GM21515 (cell line): ENCODE data around the gene LARP1.
"Not testable (repeated sequence)": the region's sequence is repeated elsewhere in the genome, so short reads cannot be mapped to it uniquely, and the experiment has no call there.

Experiments used
- ATAC-seq: cut with Tn5 transposase; IDR thresholded peaks from one replicate; pipeline ENCODE4 v1.9.1; 2021; ENCODE audit not compliant: unreplicated experiment

LARP1 gene

DNA sequence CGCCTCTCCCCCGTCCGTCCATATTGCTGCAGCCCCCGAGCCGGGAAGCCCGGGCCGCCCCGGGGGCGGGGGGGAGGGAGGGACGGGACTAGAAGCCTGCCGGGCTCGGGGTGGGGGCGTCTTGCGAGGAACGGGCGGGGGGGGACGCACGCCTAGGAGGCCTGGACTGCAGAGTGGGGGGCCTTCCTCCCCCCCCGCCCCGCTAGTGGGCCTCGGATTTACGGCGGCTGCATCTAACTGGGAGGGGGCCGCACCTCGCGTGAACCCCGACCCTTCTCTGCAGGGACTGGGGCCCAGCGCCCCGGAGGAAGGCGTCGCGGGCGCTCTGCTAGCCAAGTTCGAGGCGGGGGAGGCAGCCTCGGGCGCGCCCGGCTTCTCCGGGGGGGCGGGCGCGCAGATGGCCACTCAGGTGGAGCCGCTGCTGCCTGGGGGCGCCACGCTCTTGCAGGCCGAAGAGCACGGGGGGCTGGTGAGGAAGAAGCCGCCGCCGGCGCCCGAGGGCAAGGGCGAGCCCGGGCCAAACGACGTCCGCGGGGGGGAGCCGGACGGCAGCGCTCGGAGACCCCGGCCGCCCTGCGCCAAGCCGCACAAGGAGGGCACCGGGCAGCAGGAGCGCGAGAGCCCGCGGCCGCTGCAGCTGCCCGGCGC, at the start of gene LARP1:
Gene LARP1 (plus strand): TSS at position 17 of the 648 bp plus-strand sequence. CDS start 381 bp downstream, at position 398.
- ATAC-seq: peak; percentile 3

DNA sequence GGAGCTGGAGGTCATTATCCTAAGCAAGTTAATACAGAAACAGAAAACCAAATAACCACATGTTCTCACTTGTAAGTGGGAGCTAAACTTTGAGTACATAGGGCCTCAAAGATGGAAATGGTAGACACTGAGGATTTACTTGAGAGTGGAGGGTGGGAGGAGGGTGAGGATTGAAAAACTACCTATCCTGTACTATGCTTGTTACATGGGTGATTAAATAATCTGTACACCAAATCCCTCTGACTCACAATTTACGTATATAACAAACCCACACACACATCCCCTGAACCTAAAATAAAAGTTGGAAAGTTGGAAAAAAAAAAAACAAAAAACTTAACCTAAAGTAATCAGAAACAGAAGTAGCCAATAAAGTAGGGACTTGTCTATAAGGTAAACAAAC, 48.8 kb upstream of the LARP1 start:
- ATAC-seq: no peak

DNA sequence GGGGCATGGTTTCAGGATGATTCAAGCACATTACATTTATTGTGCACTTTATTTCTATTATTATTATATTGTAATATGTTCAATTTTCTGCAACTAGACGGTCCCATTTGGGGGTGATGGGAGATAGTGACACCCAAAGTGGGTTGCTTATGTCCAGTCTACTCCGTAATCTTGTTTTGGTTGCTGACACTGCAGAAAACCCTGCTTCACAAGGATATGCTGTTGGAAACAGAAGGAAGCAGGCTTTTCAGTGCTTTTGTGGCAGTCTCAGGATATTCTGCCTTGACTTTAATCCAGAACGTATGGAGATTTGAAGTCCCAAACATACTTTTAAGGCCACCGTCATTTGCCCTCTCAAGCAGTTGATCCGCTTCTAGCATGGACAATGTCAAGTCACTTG, 47.5 kb upstream of the LARP1 start:
- ATAC-seq: no peak

DNA sequence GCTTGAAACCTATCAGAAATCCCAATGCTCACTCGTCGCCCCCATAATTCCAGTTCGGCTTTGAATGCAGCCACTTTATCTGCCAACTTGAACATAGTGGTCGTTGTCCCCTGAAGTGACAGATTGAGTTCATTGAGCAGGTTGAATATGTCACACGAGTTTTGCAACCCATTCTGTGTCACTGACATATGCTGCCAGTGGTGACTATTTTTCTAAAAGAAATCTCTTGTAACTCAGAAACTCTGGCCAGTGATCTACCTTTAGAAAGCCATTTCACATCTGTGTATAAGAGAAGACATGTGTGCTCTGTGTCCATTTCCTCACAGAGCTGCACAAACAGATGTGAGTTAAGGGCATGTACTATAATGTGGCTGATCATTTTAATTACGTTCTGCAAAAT, 47.0 kb upstream of the LARP1 start:
- no peak for ATAC-seq

DNA sequence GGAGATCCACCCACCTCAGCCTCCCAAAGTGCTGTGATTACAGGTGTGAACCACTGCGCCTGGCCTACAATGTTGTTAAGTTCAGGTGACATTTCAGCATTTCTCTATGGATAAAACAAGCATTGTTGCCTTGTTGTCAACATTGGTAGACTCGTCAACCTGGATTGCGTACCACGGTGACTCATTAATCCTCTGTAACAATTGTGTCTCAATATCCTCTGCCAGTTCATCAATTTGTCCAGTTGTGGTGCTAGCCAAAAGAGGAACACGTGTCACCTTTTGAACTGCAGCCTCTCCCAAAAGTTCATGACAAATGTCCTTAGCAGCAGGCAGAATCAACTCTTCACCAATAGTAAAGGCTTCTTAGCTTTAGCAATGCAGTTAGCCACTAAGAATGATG, 46.3 kb upstream of the LARP1 start:
- ATAC-seq: no peak

DNA sequence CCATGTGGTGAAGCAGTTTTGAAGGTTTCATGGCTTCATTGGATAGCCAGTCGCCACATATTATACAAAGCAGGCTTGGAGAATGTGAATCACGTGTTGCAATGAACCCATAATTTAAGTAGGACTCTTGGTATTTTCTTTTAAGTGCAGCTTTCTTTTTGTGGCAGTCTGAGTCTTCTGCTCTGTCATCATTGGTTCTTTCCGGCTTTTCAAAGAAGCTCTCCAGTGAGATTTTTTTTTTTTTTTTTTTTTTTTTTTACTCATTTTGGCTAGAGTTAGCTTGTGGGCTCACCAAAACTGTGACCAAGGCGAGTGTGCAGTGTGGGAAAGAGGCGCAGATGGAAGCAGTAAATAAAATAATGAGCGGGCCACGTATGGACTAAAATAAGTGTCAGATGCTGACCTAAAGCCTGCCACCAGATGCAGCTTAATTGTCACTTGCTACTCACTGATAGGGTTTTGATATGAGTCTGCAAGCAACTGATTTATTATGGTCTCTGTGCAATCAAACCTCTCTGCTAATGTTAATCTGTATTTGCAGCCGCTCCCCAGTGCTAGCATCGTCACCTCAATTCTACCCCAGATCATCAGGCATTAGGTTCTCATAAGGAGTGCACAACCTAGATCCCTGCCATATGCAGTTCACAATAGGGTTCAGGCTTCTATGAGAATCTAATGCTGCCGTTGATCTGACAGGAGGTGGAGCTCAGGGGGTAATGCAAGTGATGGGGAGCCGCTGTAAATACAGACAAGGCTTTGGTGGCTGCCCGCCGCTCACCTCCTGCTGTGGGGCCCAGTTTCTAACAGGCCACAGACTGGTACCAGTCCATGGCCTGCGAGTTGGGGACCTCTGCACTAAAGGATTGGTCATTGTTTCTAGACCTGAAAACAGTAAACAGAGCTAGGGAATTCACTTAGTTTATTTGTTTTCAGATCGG, 45.5 kb upstream of the LARP1 start:
- ATAC-seq: no peak

DNA sequence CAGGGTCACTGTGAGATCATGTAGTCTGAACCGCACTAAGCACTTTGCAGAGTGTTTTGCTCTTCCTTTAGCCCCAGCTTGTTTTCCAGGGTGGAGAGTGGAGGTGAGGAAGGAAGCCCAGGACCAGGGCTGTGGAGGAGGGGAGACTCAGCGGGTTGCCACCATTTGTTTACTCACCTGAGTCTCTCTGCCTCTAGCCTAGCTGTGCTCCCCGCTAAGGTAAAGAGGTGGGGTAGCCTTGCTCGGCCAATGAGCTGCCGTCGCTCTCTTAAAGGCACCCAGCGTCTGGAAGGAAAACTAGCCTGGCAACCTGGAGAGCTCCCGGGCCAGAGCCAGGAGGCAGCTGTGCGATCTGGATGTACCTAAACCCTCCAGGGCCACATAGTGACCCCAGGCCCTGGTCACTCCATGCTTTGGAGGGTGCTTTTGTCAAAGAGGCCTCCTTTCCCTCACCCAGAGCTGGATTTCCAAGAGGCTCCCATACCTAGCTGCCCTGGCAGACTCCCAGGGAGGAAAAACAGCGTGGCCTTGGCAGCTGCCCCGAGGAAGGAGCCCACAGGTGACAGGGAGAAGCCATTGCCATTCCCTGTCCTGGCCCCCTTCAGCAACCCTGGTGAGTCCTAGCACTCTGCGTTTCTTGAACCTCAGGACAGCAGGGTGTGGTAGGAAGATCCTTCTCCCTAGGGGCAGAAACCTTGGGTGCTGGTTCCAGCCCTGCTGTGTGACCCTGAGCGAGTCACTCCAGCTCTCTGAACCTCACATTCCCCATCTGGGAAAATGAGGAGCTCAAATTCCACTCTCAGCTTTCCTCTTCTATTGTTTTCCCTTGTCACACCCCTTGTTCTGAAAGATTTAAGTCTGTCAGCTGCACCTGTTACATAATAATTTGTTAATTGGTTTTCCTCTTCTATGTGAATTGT, 42.4 kb upstream of the LARP1 start:
- no peak for ATAC-seq

DNA sequence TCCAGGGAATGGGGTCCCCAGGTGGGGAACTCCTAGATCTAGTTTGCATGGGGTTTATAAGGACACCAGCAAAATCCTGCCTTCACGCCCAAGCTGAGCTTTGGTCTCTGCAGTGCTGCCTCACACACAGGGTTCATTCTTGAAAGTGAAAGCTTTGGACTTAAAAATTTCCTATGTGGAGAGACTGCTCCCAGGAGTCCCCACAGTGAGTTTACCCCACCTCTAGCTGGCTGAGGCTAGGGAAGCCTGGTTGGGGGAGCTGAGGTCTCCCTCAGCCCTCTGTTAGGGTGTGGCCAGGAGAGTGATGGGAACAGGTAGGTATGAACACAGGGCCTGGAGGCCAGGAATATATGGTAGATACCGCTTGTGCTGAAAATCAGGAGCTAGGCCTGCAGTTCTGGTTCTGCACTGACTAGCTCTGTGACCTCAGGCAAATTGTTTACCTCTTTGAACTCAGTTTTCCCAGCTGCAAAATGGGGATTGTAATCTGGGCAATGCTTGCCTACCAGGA, 41.5 kb upstream of the LARP1 start:
- ATAC-seq: no peak

DNA sequence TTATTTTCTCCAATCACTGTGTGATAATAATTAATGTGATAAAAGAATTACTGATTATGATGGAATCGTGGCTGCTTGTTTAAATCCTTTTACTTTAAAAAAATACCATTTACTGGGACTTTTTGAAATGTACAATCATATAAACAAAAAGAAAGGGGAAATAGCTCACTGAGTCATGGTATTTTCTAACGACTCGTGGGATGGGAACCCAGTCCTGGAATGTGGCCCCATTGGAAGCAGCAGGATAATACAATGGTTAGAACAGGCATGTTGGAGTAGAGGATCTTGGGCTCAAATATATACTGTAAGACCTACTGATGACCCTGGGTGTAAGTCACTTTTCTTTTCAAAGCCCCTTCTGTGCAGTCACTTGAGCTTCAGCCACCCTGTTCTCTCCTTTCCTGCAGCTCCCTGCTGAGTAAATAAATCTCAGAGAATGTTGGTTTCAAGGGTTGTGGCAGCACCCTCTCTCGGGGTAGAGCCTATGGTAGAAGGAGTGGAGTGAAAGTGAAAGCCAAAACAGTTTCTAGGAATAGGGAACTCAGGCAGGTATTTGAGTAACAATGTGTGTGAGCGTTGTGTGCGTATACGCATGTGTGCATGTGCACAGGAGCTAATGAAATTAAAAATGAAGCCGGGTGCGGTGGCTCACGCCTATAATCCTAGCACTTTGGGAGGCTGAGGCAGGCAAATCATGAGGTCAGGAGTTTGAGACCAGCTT, 40.8 kb upstream of the LARP1 start:
- peak; percentile 76 for ATAC-seq

DNA sequence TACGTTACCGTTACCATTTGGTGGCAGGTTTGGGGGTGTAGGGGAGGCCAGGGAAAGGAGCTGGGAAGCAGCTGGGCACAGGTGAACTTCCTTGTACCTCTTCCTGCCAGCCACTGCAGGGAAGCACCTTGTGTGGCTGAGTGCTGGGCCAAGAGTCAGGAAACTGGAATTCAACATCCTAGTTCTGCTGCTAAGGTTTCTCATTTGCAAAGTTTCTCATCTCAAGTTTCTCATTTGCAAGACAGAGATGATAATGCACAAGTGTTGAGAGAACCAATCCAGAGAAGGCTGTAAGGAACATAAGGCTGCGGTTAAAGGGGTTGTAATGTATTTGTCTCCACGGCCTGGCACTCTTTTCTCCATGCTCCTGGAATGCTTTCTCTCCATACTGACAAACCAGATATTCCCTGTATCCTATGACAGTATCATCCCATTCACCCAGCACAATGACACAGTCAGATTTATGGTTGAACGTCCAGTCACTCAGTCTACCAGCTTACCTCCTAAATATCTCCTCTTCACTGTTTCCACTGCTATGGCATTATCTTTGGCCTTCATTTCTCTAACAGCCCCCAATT, 33.6 kb upstream of the LARP1 start:
- no peak for ATAC-seq

DNA sequence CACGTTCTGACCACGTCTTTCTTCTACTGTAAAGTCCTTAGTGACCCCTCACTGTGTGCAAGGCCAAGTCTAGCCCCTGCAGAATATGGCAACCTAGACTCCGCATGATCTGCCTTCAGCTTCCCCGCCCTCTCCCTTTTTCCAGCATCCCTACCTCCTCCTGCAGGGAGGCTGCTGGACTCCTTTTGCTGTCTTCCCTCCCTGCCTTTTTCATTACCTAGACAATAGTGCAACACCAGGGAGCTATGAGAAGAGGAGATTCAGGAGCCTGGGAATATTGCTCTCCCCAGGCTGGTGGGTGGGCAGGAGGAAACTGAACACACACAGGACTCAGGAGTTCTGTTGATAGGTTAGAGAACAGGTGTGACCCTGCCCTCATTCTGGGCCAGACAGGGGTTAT, 33.1 kb upstream of the LARP1 start:
- no peak for ATAC-seq

DNA sequence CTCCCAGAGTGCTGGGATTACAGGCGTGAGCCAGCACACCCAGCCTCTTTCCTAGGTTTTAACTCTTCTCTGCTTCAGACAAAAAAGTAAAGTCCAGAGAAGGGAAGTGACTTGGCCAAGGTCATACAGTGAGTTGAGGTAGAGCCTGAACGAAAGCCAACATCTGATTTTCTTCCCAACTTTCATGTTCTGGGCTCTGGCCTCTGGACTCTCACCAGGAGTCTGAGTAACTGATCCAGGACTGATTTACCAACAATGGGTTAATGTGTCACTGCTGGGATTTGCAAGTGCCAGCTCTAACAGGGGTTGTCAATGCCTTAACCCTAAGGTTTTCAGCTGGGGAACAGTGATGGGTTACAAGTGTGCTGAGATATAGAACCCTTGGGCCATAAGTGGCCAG, 32.2 kb upstream of the LARP1 start:
- no peak for ATAC-seq

DNA sequence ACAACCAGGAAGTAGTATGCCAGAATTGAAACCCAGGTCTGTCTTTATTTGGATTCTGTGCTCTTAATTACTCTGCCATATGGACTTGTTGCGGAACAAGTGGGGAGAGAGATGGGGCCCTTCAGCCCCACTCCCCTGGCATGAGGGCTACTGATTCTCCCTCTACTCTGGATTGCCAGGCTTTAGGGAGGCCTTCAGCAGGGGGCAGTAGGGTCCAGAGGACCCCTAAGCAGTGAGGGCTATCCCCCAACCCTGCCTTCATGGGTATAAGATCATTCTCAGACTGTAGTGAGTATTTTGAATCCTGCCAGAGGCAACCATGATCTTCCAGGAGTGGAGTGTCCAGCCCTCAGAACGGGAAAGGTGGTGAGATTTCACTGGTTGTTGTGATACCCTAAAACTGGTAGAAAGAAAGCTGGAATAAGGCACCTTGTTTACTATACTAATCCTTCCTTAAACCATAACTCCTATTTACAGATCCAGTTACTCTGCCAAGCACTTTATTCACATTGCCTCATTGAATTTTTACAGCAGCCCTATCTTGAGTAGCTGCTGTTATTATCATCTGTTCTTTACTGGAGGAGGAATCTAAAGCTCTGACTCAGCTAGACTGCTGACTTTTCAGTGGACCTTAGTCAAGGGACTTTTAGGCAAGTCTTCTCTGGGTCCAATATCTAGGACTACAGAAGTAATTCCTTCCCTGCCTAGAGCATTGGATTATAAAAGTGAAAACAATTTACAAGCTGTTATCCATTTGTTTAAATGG, 31.3 kb upstream of the LARP1 start:
- no peak for ATAC-seq

DNA sequence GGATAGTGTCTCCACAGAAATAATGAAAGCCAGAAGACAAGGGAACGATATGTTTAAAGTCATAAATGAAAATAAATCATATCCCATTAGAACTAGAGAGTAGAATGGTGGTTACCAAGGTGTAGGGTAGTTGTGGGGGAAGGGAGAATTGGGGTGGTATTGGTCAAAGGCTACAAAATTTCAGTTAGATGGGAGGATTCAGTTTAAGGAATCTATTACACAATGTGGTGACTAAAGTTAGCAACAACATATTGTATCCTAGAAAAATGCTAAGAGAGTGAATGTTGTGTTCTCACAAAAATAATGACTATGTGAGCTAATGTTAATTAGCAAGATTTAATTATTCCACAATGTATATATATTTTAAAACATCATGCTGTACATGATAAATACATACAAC, 27.8 kb upstream of the LARP1 start:
- ATAC-seq: no peak

DNA sequence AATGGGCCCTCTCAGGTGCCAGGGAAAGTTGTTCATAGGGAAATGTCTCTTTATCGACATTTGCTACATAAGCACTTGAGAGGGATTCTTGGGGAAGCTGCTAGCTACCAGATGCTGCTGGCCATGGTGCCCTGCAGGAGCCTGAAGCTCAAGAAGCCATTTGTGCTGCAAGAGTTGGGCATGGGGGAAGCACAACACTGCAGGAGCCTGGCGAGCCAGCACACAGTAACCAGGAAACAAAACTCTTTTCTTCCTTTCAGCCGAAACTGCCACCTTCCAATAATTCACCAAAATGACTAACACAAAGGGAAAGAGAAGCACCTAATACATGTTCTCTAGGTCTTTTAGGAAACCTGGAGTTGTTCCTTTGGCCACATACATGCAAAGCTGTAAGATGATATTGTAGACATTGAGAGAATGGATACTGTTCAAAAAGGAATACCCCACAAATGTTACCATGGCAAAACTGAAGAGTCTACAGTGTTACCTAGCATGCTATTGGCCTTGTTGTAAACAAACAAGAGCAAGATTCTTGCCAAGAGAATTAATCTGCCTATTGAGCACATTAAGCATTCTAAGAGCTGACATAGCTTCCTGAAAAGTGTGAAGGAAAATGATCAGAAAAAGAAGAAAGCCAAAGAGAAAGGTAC, 26.1 kb upstream of the LARP1 start:
- no peak for ATAC-seq

DNA sequence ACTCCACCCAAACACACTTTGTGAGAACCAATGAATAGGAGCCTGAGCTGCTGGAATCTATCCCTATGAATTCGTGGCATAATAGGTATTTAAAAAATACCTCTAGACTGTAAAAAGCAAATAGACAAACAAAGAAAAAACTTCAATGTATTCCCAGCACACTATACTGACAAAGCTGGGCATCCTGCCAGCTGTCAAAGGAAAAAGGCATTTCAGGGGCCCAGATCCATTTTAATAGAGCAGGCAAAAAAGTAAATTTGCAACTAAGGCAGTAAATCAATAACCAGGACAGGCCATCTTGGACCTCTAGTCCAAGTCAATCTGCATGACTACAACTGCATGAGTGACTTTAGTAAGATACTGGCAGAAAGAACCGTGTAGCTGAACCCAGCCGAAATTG, 25.6 kb upstream of the LARP1 start:
- no peak for ATAC-seq

DNA sequence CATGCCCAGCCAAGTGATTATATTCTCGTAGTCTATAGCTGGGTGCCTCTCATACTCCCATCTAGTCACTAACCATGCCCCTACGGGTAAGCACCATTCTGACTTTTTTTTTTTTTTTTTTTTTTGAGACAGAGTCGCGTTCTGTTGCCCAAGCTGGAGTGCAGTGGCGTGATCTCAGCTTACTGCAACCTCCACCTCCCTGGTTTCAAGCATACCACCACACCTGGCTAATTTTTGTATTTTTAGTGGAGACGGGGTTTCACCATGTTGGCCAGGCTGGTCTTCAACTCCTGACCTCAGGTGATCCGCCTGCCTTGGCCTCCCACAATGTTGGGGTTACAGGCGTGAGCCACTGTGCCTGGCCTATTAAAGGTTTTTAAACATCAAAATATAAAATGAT, 24.4 kb upstream of the LARP1 start:
- not testable (repeated sequence) for ATAC-seq

DNA sequence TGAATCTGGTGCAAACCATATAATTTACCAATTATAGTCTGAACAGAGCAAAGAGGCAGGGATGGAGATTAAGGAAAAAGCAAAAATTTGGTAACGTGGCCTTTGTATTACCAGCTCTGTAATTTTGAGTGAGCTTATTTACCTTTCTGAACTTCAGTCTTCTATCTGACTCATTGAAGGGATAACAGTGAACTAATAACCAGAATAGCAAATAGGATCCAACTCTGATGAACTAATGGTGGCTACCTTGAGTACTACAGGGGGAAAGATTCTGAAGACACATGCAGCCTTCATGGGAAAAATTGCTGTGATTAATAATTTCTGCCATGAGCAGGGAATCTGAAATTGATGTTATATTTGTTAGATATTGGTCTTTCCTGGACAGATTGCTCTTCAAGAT, 23.0 kb upstream of the LARP1 start:
- ATAC-seq: no peak
